GM12872 (cell line): Measurements from ENCODE around the gene SDK1.

Experiments used
- TF ChIP-seq, protein P1 (sequence below): IDR thresholded peaks from 3 replicates; pipeline ENCODE4 v1.5.1; 2011; ENCODE audit warnings: low read depth, mild to moderate bottlenecking, low read length, moderate library complexity; ENCODE audit not compliant: insufficient read depth

Gene SDK1

GRCh38 chr7:4137552-4137951, 836.5 kb downstream of the SDK1 start:
- TF ChIP-seq, protein P1, sequence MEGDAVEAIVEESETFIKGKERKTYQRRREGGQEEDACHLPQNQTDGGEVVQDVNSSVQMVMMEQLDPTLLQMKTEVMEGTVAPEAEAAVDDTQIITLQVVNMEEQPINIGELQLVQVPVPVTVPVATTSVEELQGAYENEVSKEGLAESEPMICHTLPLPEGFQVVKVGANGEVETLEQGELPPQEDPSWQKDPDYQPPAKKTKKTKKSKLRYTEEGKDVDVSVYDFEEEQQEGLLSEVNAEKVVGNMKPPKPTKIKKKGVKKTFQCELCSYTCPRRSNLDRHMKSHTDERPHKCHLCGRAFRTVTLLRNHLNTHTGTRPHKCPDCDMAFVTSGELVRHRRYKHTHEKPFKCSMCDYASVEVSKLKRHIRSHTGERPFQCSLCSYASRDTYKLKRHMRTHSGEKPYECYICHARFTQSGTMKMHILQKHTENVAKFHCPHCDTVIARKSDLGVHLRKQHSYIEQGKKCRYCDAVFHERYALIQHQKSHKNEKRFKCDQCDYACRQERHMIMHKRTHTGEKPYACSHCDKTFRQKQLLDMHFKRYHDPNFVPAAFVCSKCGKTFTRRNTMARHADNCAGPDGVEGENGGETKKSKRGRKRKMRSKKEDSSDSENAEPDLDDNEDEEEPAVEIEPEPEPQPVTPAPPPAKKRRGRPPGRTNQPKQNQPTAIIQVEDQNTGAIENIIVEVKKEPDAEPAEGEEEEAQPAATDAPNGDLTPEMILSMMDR: no peak

DNA sequence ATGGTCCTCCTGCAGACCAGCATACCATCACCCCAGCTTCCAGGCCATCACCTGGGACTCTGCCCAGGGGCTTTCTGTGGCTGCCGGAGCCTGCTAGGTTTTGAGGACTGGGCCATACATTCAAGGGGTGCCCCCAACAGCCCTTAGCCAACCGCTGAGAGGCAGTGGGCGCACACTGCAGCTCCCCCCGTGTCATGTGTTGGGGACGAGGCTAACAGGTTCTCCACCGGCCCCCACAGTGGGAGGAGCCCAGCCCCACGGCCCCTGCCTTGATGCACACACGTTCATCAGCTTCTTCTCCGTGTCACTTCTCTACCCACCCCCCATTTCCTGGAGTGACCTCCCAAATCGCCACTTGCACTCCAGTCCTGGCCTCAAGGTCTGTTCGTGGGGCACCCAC, 837.8 kb downstream of the SDK1 start:
- TF ChIP-seq, protein P1: no peak

DNA sequence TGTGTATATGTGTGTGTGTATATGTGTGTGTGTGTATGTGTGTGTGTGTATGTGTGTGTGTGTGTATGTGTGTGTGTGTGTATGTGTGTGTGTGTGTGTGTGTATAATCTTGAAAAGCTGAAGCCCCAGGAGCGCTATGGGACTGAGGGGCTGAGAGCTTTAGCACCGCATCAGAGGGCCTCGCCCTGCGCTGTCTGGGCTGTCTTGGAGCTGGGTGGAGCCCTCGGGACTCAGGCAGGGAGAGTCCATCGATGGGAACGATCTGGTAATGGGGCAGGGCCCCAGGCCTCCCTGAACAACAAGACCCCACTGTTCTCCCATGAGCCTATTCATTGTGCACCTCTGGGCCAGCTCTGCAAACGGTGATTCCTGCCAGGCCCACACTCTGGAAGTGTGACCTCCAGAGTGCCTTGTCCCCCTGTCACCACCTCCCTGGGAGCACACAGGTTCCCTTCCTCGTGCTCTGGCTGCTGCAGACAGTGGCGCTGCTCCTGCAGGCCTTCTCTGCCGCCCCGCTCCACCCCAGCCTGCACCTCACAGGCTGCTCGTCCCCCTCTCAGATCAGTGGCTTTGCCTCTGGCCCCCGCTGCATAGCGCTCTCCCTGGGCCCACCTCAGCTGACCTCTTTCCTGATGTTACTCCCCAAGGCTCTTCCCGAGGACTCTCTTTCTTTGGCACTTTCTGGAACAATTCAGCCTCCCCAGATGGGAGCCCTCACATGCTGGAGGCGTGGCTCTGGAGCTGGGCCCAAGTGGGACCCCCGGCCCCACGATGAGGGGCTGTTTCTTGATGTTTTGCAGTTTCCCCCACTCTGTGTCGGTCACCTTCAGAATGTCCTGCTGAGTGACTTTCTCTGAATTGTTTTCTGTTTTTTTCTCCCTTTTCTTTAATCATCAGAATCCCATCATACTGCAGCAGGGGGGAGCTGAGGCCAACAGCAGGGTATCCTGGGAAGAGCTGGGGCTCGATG, 838.9 kb downstream of the SDK1 start:
- TF ChIP-seq, protein P1: no peak

GRCh38 chr7:4140933-4141332, 839.9 kb downstream of the SDK1 start:
- TF ChIP-seq, protein P1: no peak

DNA sequence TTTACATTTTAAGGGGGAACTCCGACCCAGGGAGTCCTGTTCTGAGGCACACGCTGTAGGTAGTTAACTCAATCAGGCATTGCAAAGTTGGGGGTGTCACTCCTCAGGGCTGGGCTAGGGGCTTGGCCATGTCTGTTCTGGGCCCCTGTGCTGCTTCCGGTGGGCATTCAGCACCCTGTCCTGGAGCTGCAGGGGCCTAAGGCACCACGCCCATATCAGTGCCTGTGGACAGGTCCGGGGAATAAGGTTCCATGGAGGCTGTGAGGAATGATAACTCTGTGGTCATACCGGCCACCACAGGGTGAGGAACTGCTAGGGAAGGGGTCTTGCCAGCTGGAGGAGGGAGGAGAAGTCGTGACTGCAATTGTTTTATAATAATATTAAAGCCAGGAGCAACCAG, 842.0 kb downstream of the SDK1 start:
- TF ChIP-seq, protein P1: no peak

DNA sequence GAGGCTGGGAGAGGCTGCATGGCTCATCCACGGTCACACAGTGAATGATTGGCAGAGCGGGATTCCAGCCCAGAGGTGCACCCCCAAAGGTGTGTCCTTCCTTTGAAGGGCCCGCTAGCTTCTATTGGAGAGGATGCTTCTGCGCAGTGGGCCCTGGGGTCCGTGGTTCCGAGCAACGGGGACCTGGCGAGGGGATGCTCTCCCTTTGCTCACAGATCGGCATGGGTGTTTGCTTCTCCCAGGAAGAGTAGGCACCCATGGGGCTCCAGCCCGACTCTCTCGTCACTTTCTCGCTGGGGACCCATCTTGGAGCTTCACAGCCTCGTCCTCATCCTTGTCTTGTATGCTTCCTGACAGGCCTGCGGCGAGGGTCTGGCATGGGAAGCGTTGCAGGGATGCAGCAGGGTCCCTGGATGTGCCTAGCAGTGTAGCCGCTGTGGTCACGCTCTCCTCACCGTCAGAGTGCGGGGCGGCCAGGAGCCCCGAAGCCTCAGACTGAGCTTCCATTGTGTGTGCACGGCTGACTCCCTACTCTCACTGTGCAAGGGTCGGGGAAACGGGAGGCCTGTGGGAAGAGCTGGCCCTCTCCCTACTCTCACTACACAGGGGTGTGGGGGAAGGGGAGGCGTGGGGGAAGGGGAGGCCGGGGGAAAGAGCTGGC, 842.6 kb downstream of the SDK1 start:
- TF ChIP-seq, protein P1: no peak

- TF ChIP-seq, protein P1: no peak
Observed at GRCh38 chr7:4144172-4144701, 843.2 kb downstream of the SDK1 start.
